BJ (cell line): ENCODE results near the gene BLM. TPM values are rescaled to one million over a fixed set of nuclear protein-coding genes. Genes with fewer than 3 reads are reported as not detected.

Source experiments
- CTCF ChIA-PET: fragments of 350-600 bp; formaldehyde crosslinking; extraction: SDS; loops from one replicate; lab custom pipeline; 2021; ENCODE audit warnings: antibody characterized with exemption, inconsistent platforms; lab: Yijun Ruan, JAX
- POLR2A ChIA-PET: fragments of 300-600 bp; sonication (Branson Sonifier 250); formaldehyde crosslinking; extraction: SDS; loops from one replicate; lab custom pipeline; 2021; ENCODE audit warnings: antibody characterized with exemption; lab: Charles Lee
- DNase-seq: peaks from one replicate; pipeline ENCODE4 v3.0.0-alpha.2; 2011; ENCODE audit warnings: low read depth
- H3K27me3 ChIP-seq: 2 replicates; pipeline ENCODE4 v1.6.0; 2011; ENCODE audit warnings: low read length; ENCODE audit not compliant: control insufficient read depth, insufficient read depth
- H3K36me3 ChIP-seq: 2 replicates; pipeline ENCODE4 v1.5.1; 2011; ENCODE audit warnings: low read length; ENCODE audit not compliant: control insufficient read depth, insufficient read depth
- H3K4me3 ChIP-seq: 2 replicates; pipeline ENCODE4 v1.5.1; 2011; ENCODE audit warnings: low read depth, mild to moderate bottlenecking, control low read depth, low read length
- CTCF ChIP-seq: IDR thresholded peaks from 2 replicates; pipeline ENCODE4 v1.5.1; 2011; ENCODE audit warnings: low read depth, mild to moderate bottlenecking, control low read depth, inconsistent platforms, low read length, moderate library complexity; ENCODE audit not compliant: insufficient read depth
- polyA plus RNA-seq: library from polyadenylated mRNA; depleted of rRNA; stranded (reverse); fragments of >200 nt; gene quantifications from 2 replicates; pipeline ENCODE4 v1.2.3, GENCODE V29; 2011

The BLM gene
- polyA plus RNA-seq, 1 experiment, result 1.3 TPM

GRCh38 chr15:90818251-90819210 lies 101.4 kb downstream of the BLM start:
- peaks cover 2% of the 10 kb centered on the region; the same call in 1 of the 2 replicates for H3K27me3 ChIP-seq
- no peak for TF ChIP-seq CTCF
- ChIA-PET CTCF (interaction anchor here (1.2 kb wide), 1 partner anchor 11 kb away, joined by 3 read pairs; no protein-coding TSS in a partner anchor), POLR2A (no interaction called here)
- no peaks in the 10 kb centered on the region for H3K36me3 ChIP-seq
- DNase-seq, result no peak
- no peak overlapping the region for H3K4me3 ChIP-seq

- no peak for DNase-seq
These were observed 102.2 kb downstream of the BLM start for GRCh38 chr15:90819390-90819789.

GRCh38 chr15:90819850-90820249 lies 102.7 kb downstream of the BLM start:
- Histone ChIP-seq H3K36me3 (no peaks in the 10 kb centered on the region), H3K27me3 (peaks cover 2% of the 10 kb centered on the region; the same call in 1 of the 2 replicates), H3K4me3 (no peak overlapping the region)
- DNase-seq, result no peak
- CTCF ChIA-PET, result no interaction called here
- TF ChIP-seq CTCF, result no peak
- POLR2A ChIA-PET, result no interaction called here

More at GRCh38 chr15:90819390-90819789, 102.2 kb downstream of the BLM start:
- Histone ChIP-seq H3K27me3 (peaks cover 2% of the 10 kb centered on the region; the same call in 1 of the 2 replicates), H3K4me3 (no peak overlapping the region), H3K36me3 (no peaks in the 10 kb centered on the region)
- CTCF ChIA-PET, result no interaction called here
- no peak for TF ChIP-seq CTCF
- POLR2A ChIA-PET, result no interaction called here

- Histone ChIP-seq H3K36me3 (no peaks in the 10 kb centered on the region), H3K27me3 (peaks cover 2% of the 10 kb centered on the region; the same call in 1 of the 2 replicates), H3K4me3 (no peak overlapping the region)
- DNase-seq, result no peak
- CTCF ChIA-PET, result no interaction called here
- POLR2A ChIA-PET, result no interaction called here
- TF ChIP-seq CTCF, result no peak
These were observed 103.3 kb downstream of the BLM start for GRCh38 chr15:90820481-90820880.

GRCh38 chr15:90822204-90822955 lies 105.2 kb downstream of the BLM start:
- no peak for DNase-seq
- peaks cover 2% of the 10 kb centered on the region; the same call in 1 of the 2 replicates for H3K27me3 ChIP-seq
- no peaks in the 10 kb centered on the region for H3K36me3 ChIP-seq
- POLR2A ChIA-PET, result no interaction called here
- CTCF ChIA-PET, result no interaction called here
- no peak overlapping the region for H3K4me3 ChIP-seq
- no peak for TF ChIP-seq CTCF
